HG03066 (cell line): Measurements from ENCODE around the gene CABLES1.
A peak's percentile ranks its signal among the peaks of the same experiment; 100 is the strongest.
"Not testable (repeated sequence)": the region's sequence is repeated elsewhere in the genome, so short reads cannot be mapped to it uniquely, and the experiment has no call there.

Experiments used
- ATAC-seq: cut with Tn5 transposase; IDR thresholded peaks from one replicate; pipeline ENCODE4 v1.9.1; 2021; ENCODE audit warnings: low read depth; ENCODE audit not compliant: unreplicated experiment

The CABLES1 gene

GRCh38 chr18:23108496-23108895, 26.8 kb upstream of the CABLES1 start:
- no peak for ATAC-seq

GRCh38 chr18:23109163-23109562, 26.1 kb upstream of the CABLES1 start:
- not testable (repeated sequence) for ATAC-seq

GRCh38 chr18:23113576-23113975, 21.7 kb upstream of the CABLES1 start:
- ATAC-seq: no peak

GRCh38 chr18:23114171-23114881, 21.0 kb upstream of the CABLES1 start:
- no peak for ATAC-seq

GRCh38 chr18:23114911-23115310, 20.4 kb upstream of the CABLES1 start:
- no peak for ATAC-seq

- ATAC-seq: no peak
Measured at GRCh38 chr18:23115683-23116096, 19.6 kb upstream of the CABLES1 start.

GRCh38 chr18:23121133-23121532, 14.2 kb upstream of the CABLES1 start:
- ATAC-seq: no peak

- no peak for ATAC-seq
Measured at GRCh38 chr18:23122334-23123229, 12.7 kb upstream of the CABLES1 start.

- no peak for ATAC-seq
Measured at GRCh38 chr18:23126376-23127056, 8.8 kb upstream of the CABLES1 start.

GRCh38 chr18:23127090-23127489, 8.2 kb upstream of the CABLES1 start:
- no peak for ATAC-seq

- ATAC-seq: no peak
Measured at GRCh38 chr18:23129355-23130002, 5.8 kb upstream of the CABLES1 start.

- ATAC-seq: no peak
Measured at GRCh38 chr18:23131693-23132319, 3.5 kb upstream of the CABLES1 start.

- ATAC-seq: peak; percentile 48
Measured at GRCh38 chr18:23133860-23134779, 1.2 kb upstream of the CABLES1 start.

GRCh38 chr18:23135550-23136325, 453 bp downstream of the CABLES1 start:
- ATAC-seq: no peak

GRCh38 chr18:23136326-23137096, 1.2 kb downstream of the CABLES1 start:
- ATAC-seq: no peak

- no peak for ATAC-seq
Measured at GRCh38 chr18:23137097-23137635, 1.9 kb downstream of the CABLES1 start.

GRCh38 chr18:23137788-23138216, 2.5 kb downstream of the CABLES1 start:
- ATAC-seq: no peak
